H1 (cell line): Measurements from ENCODE around the gene TNNT1. TPM values are rescaled to one million over a fixed set of nuclear protein-coding genes. Genes with fewer than 3 reads are reported as not detected.

ENCODE experiments used
- ASH2L ChIP-seq: fragments of 200-600, 300-600 bp; sonication (generic); IDR thresholded peaks from one replicate; pipeline ENCODE4 v1.7.1; 2017; ENCODE audit warnings: low read length
- CTBP2 ChIP-seq: IDR thresholded peaks from 2 replicates; pipeline ENCODE4 v1.7.0; 2011; ENCODE audit warnings: borderline replicate concordance, mild to moderate bottlenecking, moderate library complexity, mixed read lengths, low read length; ENCODE audit not compliant: insufficient read depth, insufficient read length
- POU5F1 ChIP-seq: IDR thresholded peaks from 2 replicates; pipeline ENCODE4 v1.6.1; 2011; ENCODE audit warnings: low read depth, mild to moderate bottlenecking, low read length, moderate library complexity
- RNF2 ChIP-seq: fragments of 200-900, 300-1000 bp; sonication (generic); IDR thresholded peaks from 2 replicates; pipeline ENCODE4 v1.7.1; 2016; ENCODE audit warnings: borderline replicate concordance, low read depth, mild to moderate bottlenecking, antibody characterized with exemption, low read length; ENCODE audit not compliant: poor library complexity, severe bottlenecking; ENCODE audit errors: missing control alignments
- TCF12 ChIP-seq: IDR thresholded peaks from 2 replicates; pipeline ENCODE4 v1.6.1; 2011; ENCODE audit warnings: low read depth, mild to moderate bottlenecking, low read length
- TEAD4 ChIP-seq: IDR thresholded peaks from 2 replicates; pipeline ENCODE4 v1.6.1; 2012; ENCODE audit warnings: low read depth, low read length, inconsistent platforms, mixed read lengths
- ZNF274 ChIP-seq: IDR thresholded peaks from 2 replicates; pipeline ENCODE4 v1.7.0; 2012; ENCODE audit warnings: low read length, borderline replicate concordance; ENCODE audit errors: extremely low read depth
- polyA plus RNA-seq, 7 experiments: library from polyadenylated mRNA; depleted of rRNA in 3 of 7; stranded (reverse) in 5 of 7; unstranded in 2 of 7; fragments of >200 nt in 5 of 7; fragments of 200-250 nt in 2 of 7; gene quantifications; 1 replicate in 5 of 7; 2 replicates in 1 of 7; 4 replicates in 1 of 7; pipeline versions ENCODE4 v1.2.1 to v1.2.3, GENCODE V29; 2011 to 2013; ENCODE audit warnings: missing spikeins in 2 of 7, mixed read lengths in 2 of 7
- total RNA-seq: library from RNA; stranded (reverse); fragmentation: NEBNext Ultra II Directional; extraction: Animal tissue kit (Norgen Biotek cat#: 25700); gene quantifications from 2 replicates; pipeline ENCODE4 v1.2.1, GENCODE V29; 2021

The TNNT1 gene
- total and polyA plus RNA-seq, 2 of the 8 experiments (the other 6 are each of a cell fraction or from before 2014, with no cell fraction given) = 69.6 to 107 TPM

DNA sequence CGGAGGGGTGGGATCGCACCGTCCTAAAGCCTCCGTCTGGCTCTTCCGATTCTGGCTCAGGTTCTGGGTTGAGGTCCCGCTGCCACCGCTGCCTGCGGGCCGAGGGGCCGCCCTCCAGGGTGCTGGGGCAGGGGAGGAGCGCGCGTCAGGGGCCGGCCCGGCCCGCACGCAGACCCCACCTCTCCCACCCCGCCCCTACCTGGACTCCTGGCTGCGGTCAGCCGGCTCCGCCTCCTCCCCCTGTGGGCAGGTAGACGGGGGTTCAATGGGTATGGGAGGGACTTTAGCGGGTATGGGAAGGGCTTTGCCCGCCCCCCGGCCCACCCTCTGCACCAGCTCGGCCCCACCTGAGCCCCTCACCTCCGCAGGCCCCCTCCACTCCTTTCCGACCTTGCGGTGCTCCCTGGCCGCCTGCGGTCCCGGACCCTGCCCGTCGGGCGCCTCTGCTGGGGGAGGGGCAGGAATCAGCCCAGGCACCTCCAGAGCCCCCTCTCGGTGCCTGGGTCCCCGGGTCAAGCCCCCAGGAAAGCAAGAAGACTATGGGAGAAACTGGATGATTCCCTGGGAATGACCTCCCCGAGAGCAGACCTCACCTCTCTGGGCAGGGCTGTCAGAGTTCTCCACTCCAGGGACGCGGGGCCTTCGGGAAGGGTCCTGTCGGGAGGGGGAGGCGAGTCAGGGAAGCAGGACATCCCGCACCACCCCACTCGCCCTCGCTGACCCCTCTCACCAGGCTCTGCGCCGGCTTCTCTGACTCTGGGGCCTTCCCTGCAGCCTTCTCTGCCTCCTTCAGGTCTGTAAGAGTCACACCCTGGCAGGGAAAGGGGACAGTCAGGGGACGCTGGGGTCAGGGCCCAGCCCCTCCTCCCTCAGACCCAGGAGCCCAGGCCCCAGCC is 56.3 kb downstream of the TNNT1 start (continued):
- TF ChIP-seq TEAD4 (no peak), TCF12 (no peak), RNF2 (no peak), ASH2L (no peak), POU5F1 (no peak), ZNF274 (no peak), CTBP2 (no peak)
